ENCODE measurements around the gene WNT11. TPM values are rescaled to one million over a fixed set of nuclear protein-coding genes. Genes with fewer than 3 reads are reported as not detected.
"Not testable (repeated sequence)": the region's sequence is repeated elsewhere in the genome, so short reads cannot be mapped to it uniquely, and the experiment has no call there.

WNT11 gene
- total RNA-seq, 1 experiment from 2014 or later, result not detected

DNA sequence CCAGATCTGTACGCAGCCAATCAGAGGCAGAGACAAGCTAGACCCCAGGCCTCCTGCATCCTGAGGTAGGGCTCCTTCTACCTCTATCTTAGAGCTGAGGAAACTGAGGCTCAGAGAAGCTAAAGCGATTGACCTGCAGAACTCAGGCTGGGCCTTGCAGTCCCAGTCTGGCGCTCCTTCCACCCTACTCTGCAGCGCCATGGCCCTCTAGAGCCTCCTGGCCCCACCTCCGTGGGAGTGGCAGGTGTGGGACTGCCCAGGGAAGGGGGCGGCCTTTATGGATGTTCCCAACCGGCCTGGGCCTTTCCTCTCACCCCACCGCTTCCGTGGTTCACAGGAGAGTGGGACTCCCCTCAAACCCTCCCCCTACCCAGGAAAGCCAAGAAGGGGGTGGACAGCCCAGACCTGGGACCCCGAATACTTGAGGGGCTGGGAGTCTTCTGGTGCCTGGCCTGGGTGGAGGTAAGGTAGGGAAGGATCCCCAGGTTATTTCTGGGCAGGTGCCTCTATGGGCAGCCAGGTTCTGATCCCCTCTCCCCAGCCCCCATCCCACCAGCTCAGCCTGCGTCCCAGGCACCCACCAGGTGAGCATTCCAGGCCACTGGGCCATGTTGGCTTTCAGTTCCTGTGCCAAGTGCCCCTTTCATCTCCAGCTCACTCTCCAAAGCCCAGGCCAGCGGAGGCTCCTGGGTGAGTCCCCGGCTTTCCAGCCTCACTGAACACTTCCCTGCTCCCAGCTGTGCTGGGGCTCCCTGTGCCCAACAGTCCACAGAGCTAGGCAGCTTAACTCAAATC, 3.0 kb downstream of the WNT11 start:
- no peak for DNase-seq (ENCODE audit: low spot score)

DNA sequence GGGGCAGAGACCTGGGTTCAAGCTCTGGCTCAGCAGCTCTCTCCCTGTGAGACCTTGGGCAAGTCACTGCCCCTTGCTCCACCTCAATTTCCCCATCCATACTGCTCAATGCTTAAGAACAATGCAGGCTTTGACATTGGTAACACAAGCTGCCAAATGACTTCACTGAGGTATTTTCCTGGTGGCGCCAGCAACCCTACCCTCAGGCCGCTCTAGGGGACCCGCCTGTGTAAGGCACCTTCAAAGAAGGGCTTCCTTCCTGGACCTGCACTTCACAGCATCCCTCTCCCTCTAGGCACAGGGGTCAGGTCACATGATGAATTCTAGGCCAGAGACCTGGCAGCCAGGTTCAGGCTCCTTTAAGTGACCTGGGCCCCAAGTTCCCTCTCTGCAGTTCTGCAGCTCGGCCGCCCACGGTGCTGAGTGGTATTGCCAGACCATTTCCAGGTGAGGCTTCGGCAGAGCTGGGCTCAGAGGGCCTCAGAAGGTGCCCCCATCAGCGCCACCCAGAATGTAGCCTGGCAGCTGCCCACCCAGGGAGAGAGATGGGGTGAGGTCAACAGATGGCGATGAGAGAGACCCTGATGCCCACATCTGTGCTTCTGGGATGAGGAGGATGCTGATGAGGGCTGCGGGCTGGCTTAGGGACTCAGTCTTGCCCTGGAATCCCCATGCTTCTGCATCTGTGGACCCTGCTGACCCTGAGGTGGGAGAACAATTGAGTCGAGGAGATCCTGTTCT, 4.5 kb downstream of the WNT11 start:
- DNase-seq (ENCODE audit: low spot score), result no peak

- no peak for DNase-seq (ENCODE audit: low spot score)
These were observed 5.2 kb downstream of the WNT11 start for GRCh38 chr11:76201056-76201455.

- DNase-seq (ENCODE audit: low spot score), result no peak
These were observed 6.0 kb downstream of the WNT11 start for GRCh38 chr11:76200006-76200940.

DNA sequence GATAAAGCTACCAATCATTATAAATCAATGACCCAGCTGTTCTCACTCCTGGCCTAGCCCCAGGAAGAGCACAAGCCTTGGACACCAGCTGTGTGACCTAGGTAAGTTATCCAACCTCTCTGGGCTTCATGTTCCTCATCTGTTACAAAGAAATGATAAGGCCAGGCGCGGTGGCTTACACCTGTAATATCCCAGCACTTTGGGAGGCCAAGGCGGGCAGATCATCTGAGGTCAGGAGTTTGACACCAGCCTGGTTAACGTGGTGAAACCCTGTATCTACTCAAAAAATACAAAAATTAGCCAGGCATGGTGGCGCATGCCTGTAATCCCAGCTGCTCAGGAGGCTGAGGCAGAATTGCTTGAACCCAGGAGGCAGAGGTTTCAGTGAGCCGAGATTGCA, 7.6 kb downstream of the WNT11 start:
- not testable (repeated sequence) for DNase-seq (ENCODE audit: low spot score)

GRCh38 chr11:76197941-76198640, 8.2 kb downstream of the WNT11 start:
- DNase-seq (ENCODE audit: low spot score), result no peak

DNA sequence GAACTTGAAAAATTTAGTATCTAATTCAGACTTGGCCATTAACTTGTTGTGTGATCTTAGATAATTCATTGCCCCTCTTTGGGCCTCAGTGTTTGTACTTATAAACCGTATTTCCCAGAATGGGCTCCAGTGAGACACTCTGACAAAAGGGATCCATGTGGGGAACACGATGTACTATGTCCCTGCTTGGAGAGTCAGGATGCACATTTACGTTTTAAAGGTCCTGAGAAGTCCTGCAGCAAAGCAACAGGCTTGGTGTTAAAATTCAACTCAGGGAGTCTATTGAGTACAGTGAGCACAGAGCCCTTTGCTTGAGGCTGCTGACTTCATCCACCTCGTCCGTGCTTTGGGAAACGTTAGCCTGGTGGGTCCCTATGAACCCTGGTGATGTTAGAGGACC, 9.0 kb downstream of the WNT11 start:
- no peak for DNase-seq (ENCODE audit: low spot score)

DNA sequence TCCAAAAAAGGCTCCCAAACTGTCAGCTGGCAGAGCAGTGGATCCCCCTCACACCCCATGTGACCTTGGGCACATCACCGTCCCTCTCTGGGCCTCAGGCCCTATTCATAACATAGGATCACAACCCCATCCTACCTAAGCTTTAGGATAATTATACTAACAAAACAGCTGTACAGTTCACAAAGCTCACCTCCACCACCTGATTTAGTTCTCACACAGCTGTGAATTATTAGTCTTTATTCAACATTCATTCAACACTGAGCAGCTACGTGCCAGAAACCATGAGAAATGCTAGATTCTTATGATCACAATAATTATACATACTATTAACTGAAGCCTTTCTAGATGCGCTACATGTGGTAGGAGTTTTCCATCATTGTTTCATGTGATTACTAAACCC, 9.5 kb downstream of the WNT11 start:
- no peak for DNase-seq (ENCODE audit: low spot score)

DNA sequence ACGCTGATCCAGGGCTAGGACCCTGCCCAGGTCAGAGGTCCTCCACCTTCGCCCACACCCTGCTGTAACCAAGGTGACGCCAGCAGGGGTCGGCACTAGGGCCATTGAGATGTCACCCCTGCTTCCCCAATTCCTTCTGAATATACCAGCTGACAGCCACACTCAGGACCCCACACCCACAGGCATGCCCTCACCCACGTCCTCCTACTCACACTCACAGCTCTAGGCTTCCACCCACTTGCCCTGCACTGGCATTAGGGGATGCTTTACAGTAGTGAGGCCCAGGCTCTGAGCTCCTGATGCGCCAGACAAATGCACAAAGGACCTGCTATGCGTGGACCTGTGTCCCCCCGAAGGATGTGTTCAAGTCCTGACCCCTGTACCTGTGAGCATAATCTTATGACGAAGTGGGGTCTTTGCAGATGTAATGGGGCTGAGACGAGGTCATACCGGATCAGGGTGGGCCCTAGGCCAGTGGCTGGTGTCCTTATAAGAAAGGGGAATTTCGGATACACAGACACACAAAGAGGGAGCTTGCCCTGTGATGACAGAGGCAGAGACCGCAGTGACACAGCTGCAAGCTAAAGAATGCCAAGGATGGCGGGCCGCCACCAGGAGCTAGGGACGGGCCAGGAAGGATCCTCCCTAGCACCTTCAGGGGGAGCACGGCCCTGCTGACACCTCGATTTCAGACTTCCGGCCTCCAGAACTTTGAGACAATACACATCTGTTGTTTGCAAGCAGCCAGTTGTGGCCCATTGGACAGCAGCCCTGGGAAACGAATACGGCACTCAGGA, 11.2 kb downstream of the WNT11 start:
- no peak for DNase-seq (ENCODE audit: low spot score)

- no peak for DNase-seq (ENCODE audit: low spot score)
These were observed 13.1 kb downstream of the WNT11 start for GRCh38 chr11:76193219-76193618.

GRCh38 chr11:76190376-76190775, 15.9 kb downstream of the WNT11 start:
- DNase-seq (ENCODE audit: low spot score), result no peak

DNA sequence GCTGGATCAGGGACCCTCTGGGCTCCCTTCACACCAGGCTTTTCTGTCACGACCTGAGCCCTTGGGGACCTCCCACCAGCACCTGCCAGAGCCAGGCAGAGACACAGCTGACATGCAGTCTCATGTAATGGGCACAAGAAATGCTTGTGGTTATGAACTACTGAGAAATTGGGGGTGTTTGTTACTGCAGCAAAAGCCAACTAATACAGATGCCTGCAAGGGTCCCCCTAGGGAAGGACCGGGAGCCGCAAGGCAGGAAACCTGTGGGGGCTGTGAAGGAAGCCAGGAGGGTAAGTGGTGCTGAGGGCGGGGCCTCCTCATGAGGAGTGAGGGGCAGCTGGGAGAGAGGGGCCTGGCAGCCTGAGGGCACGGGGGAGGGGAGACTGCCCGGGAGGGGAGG, 16.6 kb downstream of the WNT11 start:
- no peak for DNase-seq (ENCODE audit: low spot score)

- no peak for DNase-seq (ENCODE audit: low spot score)
These were observed 17.4 kb downstream of the WNT11 start for GRCh38 chr11:76188873-76189272.

- DNase-seq (ENCODE audit: low spot score), result no peak
These were observed 19.5 kb downstream of the WNT11 start for GRCh38 chr11:76186776-76187279.

DNA sequence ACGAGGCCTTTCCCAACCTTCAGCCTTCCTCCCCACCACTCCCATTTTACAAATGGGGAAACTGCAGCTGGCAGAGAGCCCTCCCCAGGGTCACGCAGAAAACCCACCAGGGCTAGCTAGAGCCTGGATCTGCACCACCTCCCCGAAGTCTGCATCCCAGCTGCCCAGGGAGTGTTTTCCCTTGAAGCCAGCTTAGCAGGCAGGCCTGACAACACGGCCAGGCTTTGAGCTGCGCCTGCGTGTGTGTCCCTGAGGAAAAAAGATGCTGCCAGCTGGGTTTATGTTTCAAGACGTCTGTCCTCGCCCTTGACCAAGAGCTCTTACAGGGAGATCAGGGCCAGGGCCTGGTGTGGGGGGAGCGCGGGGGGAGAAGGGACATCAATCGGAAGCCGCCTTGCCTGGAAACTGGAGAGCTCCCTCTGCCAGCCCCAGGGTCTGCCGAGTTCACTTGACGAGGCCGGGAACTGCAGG, 20.3 kb downstream of the WNT11 start:
- DNase-seq (ENCODE audit: low spot score), result no peak

- no peak for DNase-seq (ENCODE audit: low spot score)
These were observed 20.8 kb downstream of the WNT11 start for GRCh38 chr11:76185511-76185910.

DNA sequence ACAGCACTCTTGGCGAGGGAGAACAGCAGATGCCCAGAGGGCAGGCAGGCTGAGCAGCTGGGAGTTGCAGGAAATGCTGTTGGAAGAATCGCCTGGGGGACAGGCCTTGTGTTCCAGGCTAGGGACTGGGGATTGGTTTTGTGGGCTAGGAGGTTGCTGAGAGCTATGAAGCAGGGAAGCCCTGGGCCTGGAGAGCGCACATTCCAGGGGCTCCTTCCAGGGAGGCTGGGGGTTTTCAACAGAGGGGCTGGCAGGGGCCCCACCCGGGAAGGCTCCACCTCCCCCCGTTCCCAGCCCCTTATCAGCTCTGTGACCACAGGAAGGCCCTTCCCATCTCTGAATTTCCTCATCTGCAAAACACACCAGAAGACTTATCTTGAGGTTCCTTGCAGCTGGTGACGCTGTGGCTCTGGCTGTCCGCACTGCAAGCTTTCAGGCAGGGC, 21.7 kb downstream of the WNT11 start:
- DNase-seq (ENCODE audit: low spot score), result no peak

DNA sequence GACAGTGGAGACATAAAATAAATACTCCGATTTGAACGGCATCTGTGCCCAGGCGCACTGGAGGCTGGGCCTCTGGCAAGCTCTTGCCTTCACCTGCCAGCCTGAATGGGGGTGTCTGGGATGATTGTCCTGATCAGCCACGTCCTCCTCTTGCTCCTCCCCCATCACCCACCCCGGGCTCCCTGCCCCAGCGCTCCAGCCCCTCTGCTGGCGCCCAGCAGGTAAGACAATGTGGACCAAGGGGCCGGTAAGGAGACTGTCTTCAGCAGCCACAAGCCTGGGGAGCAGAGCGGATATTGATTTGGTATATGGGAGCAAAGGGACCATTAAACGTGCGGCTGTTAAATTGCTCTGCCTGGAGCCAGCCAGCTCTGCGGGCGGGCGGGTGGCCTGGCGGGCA, 24.9 kb downstream of the WNT11 start:
- no peak for DNase-seq (ENCODE audit: low spot score)

- no peak for DNase-seq (ENCODE audit: low spot score)
These were observed 27.2 kb downstream of the WNT11 start for GRCh38 chr11:76179147-76179546.

DNA sequence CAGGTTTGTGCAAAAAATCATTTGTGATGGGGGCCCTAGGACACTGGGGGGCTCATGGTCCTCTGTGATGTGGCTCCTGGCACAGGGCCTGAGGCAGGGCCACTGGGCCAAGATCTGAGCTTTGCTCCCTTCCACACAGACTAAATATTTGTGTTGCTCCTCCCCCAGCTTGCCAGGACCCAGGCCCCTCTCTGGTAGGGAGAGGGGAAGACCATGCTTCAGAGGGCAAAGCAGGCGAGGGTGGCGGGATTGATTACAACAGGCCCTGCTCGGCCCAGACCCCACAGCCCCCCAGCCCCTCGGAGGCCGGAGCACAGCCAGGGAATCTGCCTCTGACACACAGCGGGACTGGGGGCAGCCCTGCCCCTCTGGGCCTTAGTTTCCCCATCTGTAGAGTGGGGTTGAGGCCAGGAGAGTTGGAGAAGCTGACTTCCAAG, 29.0 kb downstream of the WNT11 start:
- no peak for DNase-seq (ENCODE audit: low spot score)

Data from H4 (cell line).